Measurements from ENCODE around the gene MRGPRX3.

- TF ChIP-seq EZH2phosphoT487 (IDR thresholded peaks at IDR 0.05; ENCODE audit: insufficient read depth, low read depth) = no peak
- TF ChIP-seq EZH2 (IDR thresholded peaks at IDR 0.05; ENCODE audit: insufficient read depth, poor library complexity, severe bottlenecking) = no peak
These were observed 7.8 kb downstream of the MRGPRX3 start for GRCh38 chr11:18140145-18140544.
